NCI-H2227 (cell line): Measurements from ENCODE around the gene SP6.
A peak's percentile ranks its signal among the peaks of the same experiment; 100 is the strongest.

ENCODE experiments used
- DNase-seq: peaks from one replicate; lab custom pipeline; 2025; ENCODE audit not compliant: unreplicated experiment; lab: John Stamatoyannopoulos, UW

SP6 gene

GRCh38 chr17:47850692-47851573 is at the start of gene SP6:
SP6 (minus strand) TSS chr17:47851163; CDS start chr17:47848429, 2,734 bp downstream.
- DNase-seq = peak; percentile 74

GRCh38 chr17:47899643-47900042 is 48.7 kb upstream of the SP6 start:
- DNase-seq = no peak

- no peak for DNase-seq
These were observed 47.3 kb upstream of the SP6 start for GRCh38 chr17:47898241-47898640.

- DNase-seq = no peak
These were observed 46.6 kb upstream of the SP6 start for GRCh38 chr17:47897561-47897960.

GRCh38 chr17:47896672-47897490 is 45.9 kb upstream of the SP6 start:
- DNase-seq = no peak

GRCh38 chr17:47895856-47896671 is 45.1 kb upstream of the SP6 start, which contains the start of gene SP2:
SP2 (plus strand) TSS chr17:47896236; CDS start chr17:47896287, 51 bp downstream.
- DNase-seq = peak; percentile 100

- DNase-seq = no peak
These were observed 44.4 kb upstream of the SP6 start for GRCh38 chr17:47895347-47895855.

- DNase-seq = no peak
These were observed 43.8 kb upstream of the SP6 start for GRCh38 chr17:47894498-47895346.

- no peak for DNase-seq
These were observed 40.7 kb upstream of the SP6 start for GRCh38 chr17:47891545-47892088.

GRCh38 chr17:47889734-47890529 is 39.0 kb upstream of the SP6 start:
- peak; percentile 88 for DNase-seq

GRCh38 chr17:47888293-47888692 is 37.3 kb upstream of the SP6 start:
- DNase-seq = peak; percentile 72

- DNase-seq = no peak
These were observed 34.2 kb upstream of the SP6 start for GRCh38 chr17:47884905-47885730.

- no peak for DNase-seq
These were observed 33.4 kb upstream of the SP6 start for GRCh38 chr17:47884427-47884740.

GRCh38 chr17:47883589-47884426 is 32.8 kb upstream of the SP6 start:
- DNase-seq = no peak

- no peak for DNase-seq
These were observed 32.0 kb upstream of the SP6 start for GRCh38 chr17:47882695-47883588.

GRCh38 chr17:47882247-47882646 is 31.3 kb upstream of the SP6 start:
- DNase-seq = no peak
